CD4-positive, alpha-beta T cell treated with Interleukin-17A for 4 hours (primary cell): ENCODE results near the gene PLD2.
A peak's percentile ranks its signal among the peaks of the same experiment; 100 is the strongest.
"Not testable (repeated sequence)": the region's sequence is repeated elsewhere in the genome, so short reads cannot be mapped to it uniquely, and the experiment has no call there.

Experiments
- DNase-seq: peaks from one replicate; pipeline ENCODE4 v3.0.0-alpha.2; 2020; ENCODE audit warnings: mixed read lengths

The PLD2 gene

GRCh38 chr17:4789951-4790704, 16.8 kb upstream of the PLD2 start:
- peak; percentile 88 for DNase-seq

- no peak for DNase-seq
These were observed 16.3 kb upstream of the PLD2 start for GRCh38 chr17:4790705-4791088.

GRCh38 chr17:4795168-4795567, 11.8 kb upstream of the PLD2 start:
- no peak for DNase-seq

- no peak for DNase-seq
These were observed 10.4 kb upstream of the PLD2 start for GRCh38 chr17:4796552-4796920.

- DNase-seq, result no peak
These were observed 6.3 kb upstream of the PLD2 start for GRCh38 chr17:4800462-4801196.

- DNase-seq, result no peak
These were observed 4.7 kb upstream of the PLD2 start, which contains the start of gene C17orf114 for GRCh38 chr17:4802228-4802627. C17orf114 (minus strand) TSS chr17:4802328.

- no peak for DNase-seq
These were observed 536 bp upstream of the PLD2 start for GRCh38 chr17:4806456-4806776.

GRCh38 chr17:4807605-4808377, 839 bp downstream of the PLD2 start:
- DNase-seq, result no peak

- DNase-seq, result peak; percentile 14
These were observed 1.4 kb downstream of the PLD2 start for GRCh38 chr17:4808378-4808767.

GRCh38 chr17:4810696-4811290, 3.8 kb downstream of the PLD2 start:
- no peak for DNase-seq

GRCh38 chr17:4811471-4811870, 4.5 kb downstream of the PLD2 start:
- DNase-seq, result no peak

GRCh38 chr17:4812690-4813089, 5.7 kb downstream of the PLD2 start:
- no peak for DNase-seq

GRCh38 chr17:4815043-4815675, 8.2 kb downstream of the PLD2 start:
- DNase-seq, result no peak

GRCh38 chr17:4816826-4817225, 9.9 kb downstream of the PLD2 start:
- no peak for DNase-seq

GRCh38 chr17:4818276-4818675, 11.3 kb downstream of the PLD2 start:
- DNase-seq, result no peak

- DNase-seq, result no peak
These were observed 15.9 kb downstream of the PLD2 start for GRCh38 chr17:4822835-4823234.

- DNase-seq, result no peak
These were observed 16.6 kb downstream of the PLD2 start for GRCh38 chr17:4823373-4824089.

- DNase-seq, result no peak
These were observed 20.4 kb downstream of the PLD2 start for GRCh38 chr17:4827399-4827798.

GRCh38 chr17:4832829-4833177, 25.9 kb downstream of the PLD2 start:
- not testable (repeated sequence) for DNase-seq

- DNase-seq, result peak; percentile 90
These were observed 26.4 kb downstream of the PLD2 start, which contains the start of gene MINK1 for GRCh38 chr17:4833178-4833940. MINK1 (plus strand) TSS chr17:4833340; CDS start chr17:4833584, 244 bp downstream.

GRCh38 chr17:4833941-4834680, 27.2 kb downstream of the PLD2 start:
- peak; percentile 31 for DNase-seq
